Fibroblast of skin of right quadriceps (primary cell): ENCODE results near the gene RNU1-1.
A peak's percentile ranks its signal among the peaks of the same experiment; 100 is the strongest.
"Not testable (repeated sequence)": the region's sequence is repeated elsewhere in the genome, so short reads cannot be mapped to it uniquely, and the experiment has no call there.

ENCODE experiments used
- DNase-seq: peaks from one replicate; pipeline ENCODE4 v3.0.0-alpha.2; 2013

The RNU1-1 gene

GRCh38 chr1:16514107-16515055 is at the start of gene RNU1-1:
TSS of gene RNU1-1 (minus strand) at chr1:16514285.
- peak; percentile 76 for DNase-seq

- not testable (repeated sequence) for DNase-seq
Observed at GRCh38 chr1:16561035-16561434, 47.0 kb upstream of the RNU1-1 start.

- not testable (repeated sequence) for DNase-seq
Observed at GRCh38 chr1:16560498-16560897, 46.4 kb upstream of the RNU1-1 start.

- not testable (repeated sequence) for DNase-seq
Observed at GRCh38 chr1:16559688-16560087, 45.6 kb upstream of the RNU1-1 start.

- DNase-seq: not testable (repeated sequence)
Observed at GRCh38 chr1:16557034-16557433, 42.9 kb upstream of the RNU1-1 start.

GRCh38 chr1:16553244-16553643 is 39.2 kb upstream of the RNU1-1 start:
- DNase-seq: not testable (repeated sequence)

- not testable (repeated sequence) for DNase-seq
Observed at GRCh38 chr1:16550212-16550918, 36.3 kb upstream of the RNU1-1 start.

GRCh38 chr1:16549545-16549944 is 35.5 kb upstream of the RNU1-1 start:
- DNase-seq: not testable (repeated sequence)

GRCh38 chr1:16547502-16548241 is 33.6 kb upstream of the RNU1-1 start:
- not testable (repeated sequence) for DNase-seq

GRCh38 chr1:16545682-16546095 is 31.6 kb upstream of the RNU1-1 start:
- DNase-seq: peak; percentile 15

- DNase-seq: not testable (repeated sequence)
Observed at GRCh38 chr1:16540421-16540893, 26.4 kb upstream of the RNU1-1 start.

GRCh38 chr1:16537528-16537927 is 23.4 kb upstream of the RNU1-1 start:
- not testable (repeated sequence) for DNase-seq

GRCh38 chr1:16536796-16537195 is 22.7 kb upstream of the RNU1-1 start:
- DNase-seq: not testable (repeated sequence)

- DNase-seq: not testable (repeated sequence)
Observed at GRCh38 chr1:16535898-16536297, 21.8 kb upstream of the RNU1-1 start.

- DNase-seq: not testable (repeated sequence)
Observed at GRCh38 chr1:16535487-16535886, 21.4 kb upstream of the RNU1-1 start.

GRCh38 chr1:16534829-16535456 is 20.9 kb upstream of the RNU1-1 start:
- peak; percentile 78 for DNase-seq

GRCh38 chr1:16534239-16534828 is 20.2 kb upstream of the RNU1-1 start:
- not testable (repeated sequence) for DNase-seq

- DNase-seq: not testable (repeated sequence)
Observed at GRCh38 chr1:16532235-16532991, 18.3 kb upstream of the RNU1-1 start.

GRCh38 chr1:16528338-16528737 is 14.3 kb upstream of the RNU1-1 start:
- DNase-seq: not testable (repeated sequence)

GRCh38 chr1:16525769-16526168 is 11.7 kb upstream of the RNU1-1 start:
- DNase-seq: not testable (repeated sequence)

GRCh38 chr1:16521679-16522078 is 7.6 kb upstream of the RNU1-1 start:
- not testable (repeated sequence) for DNase-seq
